HG02885 (cell line): ENCODE measurements around the gene PTPRO.

Experiments
- ATAC-seq: cut with Tn5 transposase; IDR thresholded peaks from one replicate; pipeline ENCODE4 v1.9.1; 2021; ENCODE audit warnings: mild to moderate bottlenecking; ENCODE audit not compliant: unreplicated experiment, poor library complexity

The PTPRO gene

DNA sequence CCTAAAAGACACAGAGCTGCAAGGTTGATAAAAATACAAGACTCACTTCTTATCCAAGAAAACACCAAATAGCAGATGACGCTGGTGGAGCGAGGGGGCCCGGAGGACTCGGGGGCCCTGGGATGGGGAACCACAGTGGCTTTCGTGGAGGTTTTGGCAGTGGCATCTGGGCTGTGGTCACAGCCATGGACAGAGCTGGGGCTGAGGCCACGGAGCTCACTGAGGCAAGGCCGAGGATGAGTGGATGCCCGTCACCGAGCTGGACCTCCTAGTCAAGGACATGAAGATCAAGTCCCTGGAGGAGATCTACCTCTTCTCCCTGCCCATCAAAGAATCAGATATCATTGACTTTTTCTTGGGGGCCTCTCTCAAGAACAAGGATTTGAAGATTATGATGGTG is 117.2 kb downstream of the PTPRO start:
- no peak for ATAC-seq

DNA sequence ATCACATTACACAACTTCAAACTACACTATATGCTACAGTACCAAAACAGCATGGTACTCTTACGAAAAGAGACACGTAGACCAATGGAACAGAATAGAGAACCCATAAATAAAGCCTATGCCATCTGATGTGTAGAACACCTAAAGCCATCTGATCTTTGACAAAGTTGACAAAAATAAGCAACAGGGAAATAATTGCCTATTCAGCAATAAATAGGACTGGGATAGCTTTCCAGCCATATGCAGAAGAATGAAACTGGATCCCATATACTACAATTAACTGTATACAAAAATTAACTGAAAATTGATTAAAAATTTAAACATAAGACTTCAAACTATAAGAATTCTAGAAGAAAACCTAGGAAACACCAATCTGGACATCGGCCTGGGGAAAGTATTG is 120.7 kb downstream of the PTPRO start:
- ATAC-seq = no peak

DNA sequence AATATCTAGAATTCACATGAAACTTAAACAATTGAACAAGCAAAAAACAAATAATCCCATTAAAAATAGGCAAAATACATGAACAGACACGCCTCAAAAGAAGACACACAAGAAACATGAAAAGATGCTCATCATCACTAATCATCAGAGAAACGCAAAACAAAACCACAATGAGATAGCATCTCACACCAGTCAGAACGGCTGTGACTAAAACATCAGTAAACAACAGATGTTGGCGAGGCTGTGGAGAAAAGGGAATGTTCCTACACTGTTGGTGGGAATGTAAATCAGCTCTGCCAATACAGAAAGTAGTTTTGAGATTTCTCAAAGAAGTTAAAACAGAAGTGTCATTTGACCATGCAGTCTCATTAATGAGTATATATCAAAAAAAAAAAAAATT is 121.3 kb downstream of the PTPRO start:
- no peak for ATAC-seq

DNA sequence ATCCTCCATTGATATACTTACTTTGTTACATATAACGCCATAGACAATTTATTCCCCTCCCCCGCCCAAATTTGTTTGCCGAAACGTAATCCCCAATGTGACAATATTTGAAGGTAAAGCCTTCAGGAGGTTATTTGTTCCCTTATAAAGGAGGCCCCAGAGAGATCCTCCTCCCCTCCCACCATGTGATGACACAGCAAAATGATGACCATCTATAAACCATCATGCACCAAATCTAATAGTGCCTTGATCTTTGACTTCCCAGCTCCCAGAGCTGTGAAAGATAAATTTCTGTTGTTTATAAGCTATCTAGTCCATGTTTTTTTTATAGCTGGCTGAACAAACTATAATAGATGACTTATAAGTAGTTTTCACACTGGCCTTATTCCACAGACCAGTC is 122.2 kb downstream of the PTPRO start:
- no peak for ATAC-seq

GRCh38 chr12:15446807-15447206 is 124.5 kb downstream of the PTPRO start:
- no peak for ATAC-seq

DNA sequence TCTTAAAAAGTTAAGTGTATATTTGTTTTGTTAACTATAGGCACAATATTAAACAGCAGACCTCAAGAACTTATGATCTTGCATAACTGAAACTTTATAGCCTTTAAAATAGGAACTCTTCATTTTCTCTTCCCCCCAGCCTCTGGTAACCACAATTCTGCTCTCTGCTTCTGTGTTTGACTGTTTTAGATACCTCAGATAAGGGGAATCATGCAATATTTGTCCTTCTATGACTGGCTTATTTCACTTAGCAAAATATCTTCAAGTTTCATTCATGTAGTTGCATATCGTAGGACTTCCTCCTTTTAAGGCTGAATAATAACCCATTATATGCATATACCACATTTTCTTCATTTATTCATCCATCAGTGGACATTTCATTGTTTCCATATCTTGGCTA is 131.3 kb downstream of the PTPRO start:
- ATAC-seq = peak; percentile 92

GRCh38 chr12:15458008-15458407 is 135.7 kb downstream of the PTPRO start:
- ATAC-seq = no peak

GRCh38 chr12:15468911-15469310 is 146.6 kb downstream of the PTPRO start:
- no peak for ATAC-seq

DNA sequence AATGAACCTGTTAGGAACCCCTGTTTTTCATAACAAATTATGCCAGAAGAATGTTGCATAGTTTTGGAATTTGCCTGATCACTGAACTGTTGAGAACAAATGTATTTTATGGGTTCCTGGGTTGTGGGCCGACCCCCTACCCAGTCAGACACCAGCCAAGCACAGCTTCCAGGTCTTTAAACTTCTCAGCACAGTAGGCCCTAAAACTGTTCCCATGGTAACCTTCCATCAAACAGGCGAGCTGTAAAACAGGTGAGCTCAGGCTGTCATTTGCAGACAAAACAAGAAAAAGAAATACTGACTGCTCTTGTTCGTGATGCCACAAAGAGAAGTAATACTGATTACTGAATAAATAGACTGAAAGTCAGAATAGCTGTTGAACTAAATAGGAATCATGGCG is 147.0 kb downstream of the PTPRO start:
- no peak for ATAC-seq

GRCh38 chr12:15472036-15472435 is 149.7 kb downstream of the PTPRO start:
- no peak for ATAC-seq

GRCh38 chr12:15474766-15475165 is 152.5 kb downstream of the PTPRO start:
- no peak for ATAC-seq

DNA sequence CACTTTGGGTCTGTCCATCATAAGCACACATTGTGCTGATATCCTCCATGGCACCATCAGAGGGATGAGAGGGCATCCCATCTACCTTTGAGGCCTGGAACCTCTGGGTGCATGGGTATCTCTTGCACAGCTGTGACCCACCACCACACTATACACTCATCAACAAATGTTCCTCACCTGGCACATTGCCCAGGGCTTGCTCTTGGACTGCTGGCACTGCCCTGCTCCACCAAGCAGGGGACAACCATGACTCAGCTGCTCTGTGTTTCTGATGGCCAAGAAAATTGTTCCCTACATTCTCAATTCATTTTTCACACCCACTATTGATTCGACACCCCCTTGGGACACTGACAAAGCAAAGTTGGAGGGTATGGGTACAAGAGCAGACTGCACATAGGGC is 155.5 kb downstream of the PTPRO start:
- ATAC-seq = no peak

- no peak for ATAC-seq
Measured at GRCh38 chr12:15481846-15482245, 159.5 kb downstream of the PTPRO start.

DNA sequence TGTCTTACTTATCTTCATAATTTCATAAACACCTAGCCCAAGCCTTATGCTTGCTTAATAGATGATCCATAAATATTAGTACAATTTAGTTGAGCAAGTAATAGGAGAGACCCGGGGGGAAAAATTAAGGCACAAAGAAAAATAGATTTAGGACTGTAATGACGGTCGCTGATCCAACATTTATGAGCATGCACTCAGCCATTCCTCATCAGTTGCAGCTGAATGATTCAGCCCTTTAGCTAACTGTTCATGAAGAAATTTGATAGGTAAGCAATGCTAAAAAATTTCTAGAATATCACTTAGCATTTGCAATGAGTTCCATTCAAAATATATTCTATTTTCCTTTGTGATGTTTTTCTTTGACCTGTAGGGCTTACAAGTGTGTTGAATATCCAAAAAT is 163.2 kb downstream of the PTPRO start:
- no peak for ATAC-seq

DNA sequence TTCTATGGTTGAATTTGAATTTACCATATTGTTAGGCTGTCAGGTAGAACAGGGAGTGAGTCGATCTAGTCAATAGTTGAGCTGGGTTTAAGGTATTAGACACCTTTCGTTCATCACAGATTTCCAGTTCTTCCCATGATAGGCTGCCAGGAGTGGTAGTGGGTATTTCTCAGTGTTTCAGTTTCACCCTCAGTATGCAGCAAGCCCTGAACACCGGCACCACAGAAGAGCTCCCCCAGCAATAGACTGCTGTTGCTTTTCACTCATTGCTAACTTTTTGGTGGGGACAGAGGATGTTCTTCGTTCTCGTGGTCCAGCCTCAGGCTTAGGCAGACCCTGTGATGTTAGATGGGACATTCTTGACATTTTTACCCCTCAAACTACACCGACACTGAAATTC is 164.6 kb downstream of the PTPRO start:
- no peak for ATAC-seq

GRCh38 chr12:15488481-15488880 is 166.2 kb downstream of the PTPRO start:
- no peak for ATAC-seq

DNA sequence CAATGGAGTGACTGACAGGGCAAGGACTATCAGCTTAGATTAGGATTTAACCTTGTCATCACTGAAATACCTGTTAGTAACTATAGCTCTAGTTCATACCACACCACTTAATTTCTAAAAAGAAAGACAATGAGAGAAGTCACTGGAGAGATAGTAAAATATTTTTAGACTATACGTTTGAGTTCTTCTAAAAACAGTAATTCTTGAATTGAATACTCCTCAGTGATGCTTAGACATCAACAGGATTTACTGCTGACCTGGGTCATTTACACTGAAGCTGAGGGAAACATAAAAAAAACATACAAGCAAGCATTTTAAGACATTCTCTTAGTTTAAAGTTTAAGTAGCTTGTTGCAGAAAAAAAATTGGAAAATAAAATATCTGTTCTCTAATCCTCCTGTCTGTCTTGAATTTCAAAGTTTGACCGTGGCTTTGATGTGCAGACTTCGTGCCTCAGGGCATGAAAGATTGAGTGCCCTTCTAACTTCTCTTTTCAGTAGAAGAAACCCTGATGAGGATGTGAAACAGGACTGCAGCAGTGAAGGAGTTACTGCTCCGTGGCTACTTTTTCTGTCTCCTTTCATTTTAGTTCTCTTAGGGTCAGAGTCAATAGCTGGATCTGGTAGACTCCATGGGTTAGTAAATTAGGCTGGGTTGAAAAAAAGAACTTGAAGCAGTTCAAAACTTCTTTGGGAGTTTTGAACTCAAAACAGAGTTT is 172.2 kb downstream of the PTPRO start:
- peak; percentile 81 for ATAC-seq

GRCh38 chr12:15495746-15496145 is 173.4 kb downstream of the PTPRO start:
- no peak for ATAC-seq

- ATAC-seq = no peak
Measured at GRCh38 chr12:15496738-15497137, 174.4 kb downstream of the PTPRO start.

- ATAC-seq = no peak
Measured at GRCh38 chr12:15497671-15498292, 175.5 kb downstream of the PTPRO start.

DNA sequence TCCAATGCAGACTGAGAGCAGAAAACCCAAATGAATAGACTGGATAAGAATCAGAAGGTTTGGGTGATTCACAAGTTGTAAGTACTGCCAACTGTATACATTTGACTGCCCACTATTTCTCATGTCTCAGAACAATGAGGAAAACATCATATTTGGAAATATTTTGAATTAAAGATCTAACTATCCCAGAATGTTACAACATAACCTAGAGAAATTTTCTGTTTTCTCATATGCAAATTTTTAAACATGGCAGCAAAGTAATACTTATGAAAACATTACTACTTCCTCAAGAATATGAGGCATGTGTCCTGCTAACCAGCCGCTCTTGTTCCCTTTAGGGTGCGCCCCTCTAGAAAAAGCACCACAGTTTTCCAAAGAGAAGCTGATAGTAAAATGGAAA is 179.9 kb downstream of the PTPRO start:
- ATAC-seq = no peak

DNA sequence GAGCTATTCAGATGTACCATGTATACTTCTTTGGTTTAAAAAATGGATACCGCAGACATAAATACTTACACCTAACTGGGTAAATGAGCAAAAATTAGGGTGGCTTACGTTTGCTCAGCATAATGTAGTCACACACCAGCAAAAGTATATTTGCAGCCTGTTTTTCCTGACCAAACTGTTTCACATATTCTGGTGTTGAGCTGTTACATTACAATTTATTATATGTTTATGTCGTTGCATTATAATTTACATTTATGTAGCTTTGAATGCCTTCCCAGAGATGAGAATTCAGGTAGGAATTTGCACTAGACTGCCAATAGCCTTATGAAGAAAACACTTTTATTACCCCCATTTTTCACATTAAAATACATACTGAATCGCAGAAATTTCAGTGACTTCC is 183.3 kb downstream of the PTPRO start:
- no peak for ATAC-seq
